ENCODE measurements around the gene TAC4. TPM values are rescaled to one million over a fixed set of nuclear protein-coding genes. Genes with fewer than 3 reads are reported as not detected.
A peak's percentile ranks its signal among the peaks of the same experiment; 100 is the strongest.

TAC4 gene
- total and polyA plus RNA-seq, 8 donors: 0.54 to 1.1 (median 0.70) TPM; not detected in 2

- Histone ChIP-seq H3K4me3 (no peak overlapping the region), H3K9me3 (no peaks in the 10 kb centered on the region), H3K27ac (no peak overlapping the region), H3K36me3 (peaks cover 0 to 11% of the 10 kb centered on the region in 2 donors), H3K4me1 (peaks cover 6 to 13% of the 10 kb centered on the region in 2 donors), H3K27me3 (no peaks in the 10 kb centered on the region)
- DNase-seq: no peak
- TF ChIP-seq CTCF (IDR thresholded peaks at IDR 0.05): no peak
- no peak for ATAC-seq
- intact Hi-C loops (cut with DNase I): loop anchor here (10.0 kb wide), 1 partner anchor 137 kb away; the partner anchor contains the start of gene SLC35B1 (in 2 of the 2)
Observed at GRCh38 chr17:49841548-49841947, 6.3 kb downstream of the TAC4 start.

GRCh38 chr17:49839455-49839854 is 8.4 kb downstream of the TAC4 start:
- DNase-seq: no peak
- TF ChIP-seq CTCF (IDR thresholded peaks at IDR 0.05): no peak
- intact Hi-C loops (cut with DNase I): no loop called here
- peaks cover 0 to 5% of the 10 kb centered on the region in 2 donors for H3K36me3 ChIP-seq
- no peaks in the 10 kb centered on the region for H3K9me3 ChIP-seq
- H3K4me1 ChIP-seq: peaks cover 14 to 26% of the 10 kb centered on the region in 2 donors
- no peak for ATAC-seq
- H3K27me3 ChIP-seq: no peaks in the 10 kb centered on the region
- H3K27ac ChIP-seq: no peak overlapping the region
- H3K4me3 ChIP-seq: no peak overlapping the region

GRCh38 chr17:49836111-49837030 is 11.5 kb downstream of the TAC4 start:
- Histone ChIP-seq H3K27ac (peak overlapping the region; percentile 60 to 69), H3K9me3 (no peaks in the 10 kb centered on the region), H3K27me3 (no peaks in the 10 kb centered on the region), H3K36me3 (peaks cover 0 to 15% of the 10 kb centered on the region in 2 donors), H3K4me3 (no peak overlapping the region), H3K4me1 (peaks cover 14 to 26% of the 10 kb centered on the region in 2 donors)
- intact Hi-C loops (cut with DNase I): no loop called here
- no peak for TF ChIP-seq CTCF (IDR thresholded peaks at IDR 0.05)
- ATAC-seq: peak; percentile 81
- DNase-seq: peak in 3 of 4 donors; percentile 42 to 79 (median 57)

- Histone ChIP-seq H3K9me3 (no peaks in the 10 kb centered on the region), H3K4me1 (peaks cover 14 to 30% of the 10 kb centered on the region in 2 donors), H3K36me3 (peaks cover 0 to 22% of the 10 kb centered on the region in 2 donors), H3K4me3 (no peak overlapping the region), H3K27ac (peak overlapping the region; percentile 60 to 69), H3K27me3 (no peaks in the 10 kb centered on the region)
- intact Hi-C loops (cut with DNase I): no loop called here
- DNase-seq: no peak
- no peak for TF ChIP-seq CTCF (IDR thresholded peaks at IDR 0.05)
- ATAC-seq: peak; percentile 54
Observed at GRCh38 chr17:49835472-49835871, 12.4 kb downstream of the TAC4 start.

- Histone ChIP-seq H3K36me3 (peaks cover 0 to 34% of the 10 kb centered on the region in 2 donors), H3K4me1 (peaks cover 14 to 33% of the 10 kb centered on the region in 2 donors), H3K4me3 (no peak overlapping the region), H3K9me3 (no peaks in the 10 kb centered on the region), H3K27ac (no peak overlapping the region), H3K27me3 (no peaks in the 10 kb centered on the region)
- intact Hi-C loops (cut with DNase I): no loop called here
- ATAC-seq (no peak), DNase-seq (no peak)
- TF ChIP-seq CTCF (IDR thresholded peaks at IDR 0.05): no peak
Observed at GRCh38 chr17:49834118-49834743, 13.6 kb downstream of the TAC4 start.

Measured in left lung (tissue), 10 donors.